ENCODE results near the gene RIGI.

The RIGI gene

GRCh38 chr9:32487981-32488380, 38.0 kb downstream of the RIGI start:
- TF ChIP-seq, protein P1, sequence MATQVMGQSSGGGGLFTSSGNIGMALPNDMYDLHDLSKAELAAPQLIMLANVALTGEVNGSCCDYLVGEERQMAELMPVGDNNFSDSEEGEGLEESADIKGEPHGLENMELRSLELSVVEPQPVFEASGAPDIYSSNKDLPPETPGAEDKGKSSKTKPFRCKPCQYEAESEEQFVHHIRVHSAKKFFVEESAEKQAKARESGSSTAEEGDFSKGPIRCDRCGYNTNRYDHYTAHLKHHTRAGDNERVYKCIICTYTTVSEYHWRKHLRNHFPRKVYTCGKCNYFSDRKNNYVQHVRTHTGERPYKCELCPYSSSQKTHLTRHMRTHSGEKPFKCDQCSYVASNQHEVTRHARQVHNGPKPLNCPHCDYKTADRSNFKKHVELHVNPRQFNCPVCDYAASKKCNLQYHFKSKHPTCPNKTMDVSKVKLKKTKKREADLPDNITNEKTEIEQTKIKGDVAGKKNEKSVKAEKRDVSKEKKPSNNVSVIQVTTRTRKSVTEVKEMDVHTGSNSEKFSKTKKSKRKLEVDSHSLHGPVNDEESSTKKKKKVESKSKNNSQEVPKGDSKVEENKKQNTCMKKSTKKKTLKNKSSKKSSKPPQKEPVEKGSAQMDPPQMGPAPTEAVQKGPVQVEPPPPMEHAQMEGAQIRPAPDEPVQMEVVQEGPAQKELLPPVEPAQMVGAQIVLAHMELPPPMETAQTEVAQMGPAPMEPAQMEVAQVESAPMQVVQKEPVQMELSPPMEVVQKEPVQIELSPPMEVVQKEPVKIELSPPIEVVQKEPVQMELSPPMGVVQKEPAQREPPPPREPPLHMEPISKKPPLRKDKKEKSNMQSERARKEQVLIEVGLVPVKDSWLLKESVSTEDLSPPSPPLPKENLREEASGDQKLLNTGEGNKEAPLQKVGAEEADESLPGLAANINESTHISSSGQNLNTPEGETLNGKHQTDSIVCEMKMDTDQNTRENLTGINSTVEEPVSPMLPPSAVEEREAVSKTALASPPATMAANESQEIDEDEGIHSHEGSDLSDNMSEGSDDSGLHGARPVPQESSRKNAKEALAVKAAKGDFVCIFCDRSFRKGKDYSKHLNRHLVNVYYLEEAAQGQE (IDR thresholded peaks at IDR 0.05; ENCODE audit: insufficient read depth in 1 of 2, low read depth in 2 of 2, low read length in 2 of 2): no peak
- TF ChIP-seq POLR2AphosphoS5 (IDR thresholded peaks at IDR 0.05; ENCODE audit: low read depth, low read length) (no peak), TAF1 (IDR thresholded peaks at IDR 0.05; ENCODE audit: borderline replicate concordance, insufficient read depth, low read length) (no peak), SIN3A (IDR thresholded peaks at IDR 0.05; ENCODE audit: borderline replicate concordance, insufficient read depth, low read length) (no peak), FOXP2 (optimal IDR thresholded peaks at IDR 0.05; ENCODE audit: borderline replicate concordance, extremely low read depth, extremely low read length, insufficient read depth) (no peak)

- TF ChIP-seq, protein P1 (IDR thresholded peaks at IDR 0.05; ENCODE audit: insufficient read depth in 1 of 2, low read depth in 2 of 2, low read length in 2 of 2): no peak
Observed at GRCh38 chr9:32486839-32487562, 39.0 kb downstream of the RIGI start.

GRCh38 chr9:32483343-32483742, 42.7 kb downstream of the RIGI start:
- no peak for TF ChIP-seq POLR2AphosphoS5 (IDR thresholded peaks at IDR 0.05; ENCODE audit: low read depth, low read length)
- TF ChIP-seq TAF1 (IDR thresholded peaks at IDR 0.05; ENCODE audit: borderline replicate concordance, insufficient read depth, low read length): no peak
- no peak for TF ChIP-seq FOXP2 (optimal IDR thresholded peaks at IDR 0.05; ENCODE audit: borderline replicate concordance, extremely low read depth, extremely low read length, insufficient read depth)
- TF ChIP-seq SIN3A (IDR thresholded peaks at IDR 0.05; ENCODE audit: borderline replicate concordance, insufficient read depth, low read length): no peak
- TF ChIP-seq, protein P1 (IDR thresholded peaks at IDR 0.05; ENCODE audit: insufficient read depth in 1 of 2, low read depth in 2 of 2, low read length in 2 of 2): no peak

Measured in PFSK-1 (cell line).